SKM-1 treated with dmso at 0.1 percent for 144 hours (cell line): ENCODE results near the gene ARID5A.

ENCODE experiments used
- DNase-seq: peaks from one replicate; lab custom pipeline; 2025; ENCODE audit not compliant: unreplicated experiment; lab: John Stamatoyannopoulos, UW

The ARID5A gene

GRCh38 chr2:96527286-96528005, 9.1 kb upstream of the ARID5A start:
- no peak for DNase-seq

GRCh38 chr2:96528006-96528699, 8.4 kb upstream of the ARID5A start:
- no peak for DNase-seq

- no peak for DNase-seq
Observed at GRCh38 chr2:96528700-96529375, 7.7 kb upstream of the ARID5A start.

GRCh38 chr2:96529376-96530143, 7.0 kb upstream of the ARID5A start:
- DNase-seq, result no peak

GRCh38 chr2:96530144-96530430, 6.5 kb upstream of the ARID5A start:
- no peak for DNase-seq

- DNase-seq, result no peak
Observed at GRCh38 chr2:96530474-96531357, 5.8 kb upstream of the ARID5A start.

- no peak for DNase-seq
Observed at GRCh38 chr2:96531366-96531765, 5.2 kb upstream of the ARID5A start.

- peak; percentile 75 for DNase-seq
Observed at GRCh38 chr2:96531872-96532505, 4.6 kb upstream of the ARID5A start.

GRCh38 chr2:96532641-96533291, 3.8 kb upstream of the ARID5A start:
- no peak for DNase-seq

- DNase-seq, result peak; percentile 76
Observed at GRCh38 chr2:96533292-96534073, 3.1 kb upstream of the ARID5A start.

GRCh38 chr2:96534141-96534540, 2.4 kb upstream of the ARID5A start:
- no peak for DNase-seq

GRCh38 chr2:96534701-96535181, 1.8 kb upstream of the ARID5A start:
- DNase-seq, result no peak

- no peak for DNase-seq
Observed at GRCh38 chr2:96535331-96535730, 1.2 kb upstream of the ARID5A start.

GRCh38 chr2:96537066-96537733, 648 bp downstream of the ARID5A start:
- DNase-seq, result peak; percentile 95

GRCh38 chr2:96537734-96538486, 1.4 kb downstream of the ARID5A start:
- DNase-seq, result no peak

GRCh38 chr2:96538487-96539214, 2.1 kb downstream of the ARID5A start:
- DNase-seq, result no peak
